NCI-H1092 treated with DMSO at 0.1 percent for 48 hours (cell line): Measurements from ENCODE around the gene A4GALT.

Source experiments
- DNase-seq: peaks from one replicate; lab custom pipeline; 2025; lab: John Stamatoyannopoulos, UW

Gene A4GALT

GRCh38 chr22:42701694-42702093 is 19.0 kb downstream of the A4GALT start:
- DNase-seq: no peak

- DNase-seq: no peak
Observed at GRCh38 chr22:42700901-42701300, 19.8 kb downstream of the A4GALT start.

- no peak for DNase-seq
Observed at GRCh38 chr22:42700355-42700754, 20.3 kb downstream of the A4GALT start.

- DNase-seq: no peak
Observed at GRCh38 chr22:42699976-42700352, 20.7 kb downstream of the A4GALT start.

GRCh38 chr22:42699281-42699975 is 21.2 kb downstream of the A4GALT start:
- no peak for DNase-seq

- no peak for DNase-seq
Observed at GRCh38 chr22:42697542-42698013, 23.1 kb downstream of the A4GALT start.

- DNase-seq: no peak
Observed at GRCh38 chr22:42696331-42696967, 24.2 kb downstream of the A4GALT start.

GRCh38 chr22:42695294-42695693 is 25.4 kb downstream of the A4GALT start:
- no peak for DNase-seq

- DNase-seq: no peak
Observed at GRCh38 chr22:42693763-42694683, 26.6 kb downstream of the A4GALT start.

GRCh38 chr22:42693055-42693762 is 27.5 kb downstream of the A4GALT start:
- no peak for DNase-seq

- DNase-seq: no peak
Observed at GRCh38 chr22:42692239-42693054, 28.2 kb downstream of the A4GALT start.

- no peak for DNase-seq
Observed at GRCh38 chr22:42691440-42691839, 29.2 kb downstream of the A4GALT start.

GRCh38 chr22:42688241-42689211 is 32.1 kb downstream of the A4GALT start:
- peak; percentile 67 for DNase-seq

- no peak for DNase-seq
Observed at GRCh38 chr22:42686756-42687491, 33.7 kb downstream of the A4GALT start.

GRCh38 chr22:42685941-42686653 is 34.6 kb downstream of the A4GALT start:
- peak; percentile 7 for DNase-seq

- no peak for DNase-seq
Observed at GRCh38 chr22:42684462-42685195, 36.0 kb downstream of the A4GALT start.

GRCh38 chr22:42683578-42684283 is 36.9 kb downstream of the A4GALT start:
- DNase-seq: no peak
